ENCODE measurements around the gene B3GLCT.

DNA sequence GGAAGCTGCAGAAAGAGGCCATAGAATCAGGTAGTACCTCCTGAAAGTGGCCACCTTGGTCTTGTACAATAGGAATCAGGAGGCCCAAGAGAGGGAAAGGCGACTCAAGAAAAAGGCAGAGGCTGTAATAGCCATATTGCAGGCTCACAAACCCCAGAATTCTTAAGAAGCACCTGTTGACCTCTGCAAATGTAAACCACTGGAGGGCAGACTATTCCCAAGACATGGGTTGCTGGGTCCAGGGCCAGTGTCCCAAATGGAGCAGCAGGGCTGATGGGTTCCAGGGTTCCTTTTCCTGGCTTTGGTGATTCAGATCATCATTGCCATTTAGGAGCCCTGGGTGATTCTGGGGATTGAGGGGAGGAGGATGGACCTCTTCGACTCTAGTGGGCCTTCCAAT is 167.6 kb downstream of the B3GLCT start:
- TF ChIP-seq, protein P1, sequence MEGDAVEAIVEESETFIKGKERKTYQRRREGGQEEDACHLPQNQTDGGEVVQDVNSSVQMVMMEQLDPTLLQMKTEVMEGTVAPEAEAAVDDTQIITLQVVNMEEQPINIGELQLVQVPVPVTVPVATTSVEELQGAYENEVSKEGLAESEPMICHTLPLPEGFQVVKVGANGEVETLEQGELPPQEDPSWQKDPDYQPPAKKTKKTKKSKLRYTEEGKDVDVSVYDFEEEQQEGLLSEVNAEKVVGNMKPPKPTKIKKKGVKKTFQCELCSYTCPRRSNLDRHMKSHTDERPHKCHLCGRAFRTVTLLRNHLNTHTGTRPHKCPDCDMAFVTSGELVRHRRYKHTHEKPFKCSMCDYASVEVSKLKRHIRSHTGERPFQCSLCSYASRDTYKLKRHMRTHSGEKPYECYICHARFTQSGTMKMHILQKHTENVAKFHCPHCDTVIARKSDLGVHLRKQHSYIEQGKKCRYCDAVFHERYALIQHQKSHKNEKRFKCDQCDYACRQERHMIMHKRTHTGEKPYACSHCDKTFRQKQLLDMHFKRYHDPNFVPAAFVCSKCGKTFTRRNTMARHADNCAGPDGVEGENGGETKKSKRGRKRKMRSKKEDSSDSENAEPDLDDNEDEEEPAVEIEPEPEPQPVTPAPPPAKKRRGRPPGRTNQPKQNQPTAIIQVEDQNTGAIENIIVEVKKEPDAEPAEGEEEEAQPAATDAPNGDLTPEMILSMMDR (IDR thresholded peaks at IDR 0.05): no peak
- TF ChIP-seq POLR2A (IDR thresholded peaks at IDR 0.05) (no peak), EP300 (IDR thresholded peaks at IDR 0.05) (no peak)

Data from tibial nerve (tissue), 4 donors.